Measurements from ENCODE around the gene TNK2. TPM values are rescaled to one million over a fixed set of nuclear protein-coding genes. Genes with fewer than 3 reads are reported as not detected.
"Not testable (repeated sequence)": the region's sequence is repeated elsewhere in the genome, so short reads cannot be mapped to it uniquely, and the experiment has no call there.

Gene TNK2
- total RNA-seq, 1 donor from 2014 or later: 39.1 TPM

- H3K4me1 Mint-ChIP-seq (ENCODE audit: low read depth, unreplicated experiment): no peaks in the 10 kb centered on the region
- DNase-seq (ENCODE audit: low read depth) (no peak), FAIRE-seq (no peak)
- Histone ChIP-seq H3K4me3 (ENCODE audit: insufficient read depth, low read depth, low read length) (no peak overlapping the region), H4K20me1 (ENCODE audit: insufficient read depth, low read length) (no peaks in the 10 kb centered on the region), H3K4me2 (ENCODE audit: low read length) (no peak overlapping the region), H3K27me3 (ENCODE audit: insufficient read depth, low read length) (peaks cover 5% of the 10 kb centered on the region), H3K9me3 (ENCODE audit: insufficient read depth, low read depth, low read length) (no peaks in the 10 kb centered on the region), H3K27ac (ENCODE audit: low read depth, low read length) (no peak overlapping the region), H3K9ac (ENCODE audit: low read length) (no peak overlapping the region), H2AFZ (ENCODE audit: low read depth, low read length) (no peak overlapping the region), H3K36me3 (ENCODE audit: insufficient read depth, low read length) (no peaks in the 10 kb centered on the region), H3K79me2 (ENCODE audit: insufficient read depth, low read length) (no peaks in the 10 kb centered on the region), H3K4me1 (ENCODE audit: insufficient read depth, low read length) (no peaks in the 10 kb centered on the region)
- H3K27ac Mint-ChIP-seq (ENCODE audit: unreplicated experiment): no peak overlapping the region
- H3K36me3 Mint-ChIP-seq (ENCODE audit: low read depth, unreplicated experiment): no peaks in the 10 kb centered on the region
- H3K27me3 Mint-ChIP-seq (ENCODE audit: low read depth, unreplicated experiment): peaks cover 40% of the 10 kb centered on the region
- TF ChIP-seq CTCF (IDR thresholded peaks at IDR 0.05; ENCODE audit: insufficient read depth, low read depth, low read length) (no peak), EZH2 (IDR thresholded peaks at IDR 0.05; ENCODE audit: insufficient read depth, low read length) (no peak)
- no peaks in the 10 kb centered on the region for H3K9me3 Mint-ChIP-seq (ENCODE audit: unreplicated experiment)
- H3K4me3 Mint-ChIP-seq (ENCODE audit: unreplicated experiment): no peak overlapping the region
Measured at GRCh38 chr3:195818301-195818700, 90.0 kb downstream of the TNK2 start.

- H3K4me1 ChIP-seq (ENCODE audit: insufficient read depth, low read length): no peaks in the 10 kb centered on the region
- no peak overlapping the region for H3K27ac ChIP-seq (ENCODE audit: low read depth, low read length)
- Mint-ChIP-seq H3K9me3 (ENCODE audit: unreplicated experiment) (no peaks in the 10 kb centered on the region), H3K27me3 (ENCODE audit: low read depth, unreplicated experiment) (peaks cover 37% of the 10 kb centered on the region), H3K4me3 (ENCODE audit: unreplicated experiment) (no peak overlapping the region), H3K4me1 (ENCODE audit: low read depth, unreplicated experiment) (no peaks in the 10 kb centered on the region), H3K36me3 (ENCODE audit: low read depth, unreplicated experiment) (no peaks in the 10 kb centered on the region), H3K27ac (ENCODE audit: unreplicated experiment) (no peak overlapping the region)
- no peaks in the 10 kb centered on the region for H3K36me3 ChIP-seq (ENCODE audit: insufficient read depth, low read length)
- H3K4me3 ChIP-seq (ENCODE audit: insufficient read depth, low read depth, low read length): no peak overlapping the region
- H3K79me2 ChIP-seq (ENCODE audit: insufficient read depth, low read length): no peaks in the 10 kb centered on the region
- H3K9ac ChIP-seq (ENCODE audit: low read length): no peak overlapping the region
- H2AFZ ChIP-seq (ENCODE audit: low read depth, low read length): no peak overlapping the region
- no peaks in the 10 kb centered on the region for H4K20me1 ChIP-seq (ENCODE audit: insufficient read depth, low read length)
- H3K4me2 ChIP-seq (ENCODE audit: low read length): no peak overlapping the region
- no peaks in the 10 kb centered on the region for H3K9me3 ChIP-seq (ENCODE audit: insufficient read depth, low read depth, low read length)
- TF ChIP-seq CTCF (IDR thresholded peaks at IDR 0.05; ENCODE audit: insufficient read depth, low read depth, low read length) (no peak), EZH2 (IDR thresholded peaks at IDR 0.05; ENCODE audit: insufficient read depth, low read length) (no peak)
- FAIRE-seq: no peak
- H3K27me3 ChIP-seq (ENCODE audit: insufficient read depth, low read length): peaks cover 5% of the 10 kb centered on the region
- DNase-seq (ENCODE audit: low read depth): no peak
Measured at GRCh38 chr3:195817578-195818135, 90.7 kb downstream of the TNK2 start.

GRCh38 chr3:195816276-195816913 is 92.0 kb downstream of the TNK2 start:
- not testable (repeated sequence) for H3K4me3 Mint-ChIP-seq (ENCODE audit: unreplicated experiment); H3K79me2 ChIP-seq (ENCODE audit: insufficient read depth, low read length); H3K9me3 ChIP-seq (ENCODE audit: insufficient read depth, low read depth, low read length); H3K4me1 Mint-ChIP-seq (ENCODE audit: low read depth, unreplicated experiment); H3K9ac ChIP-seq (ENCODE audit: low read length); H2AFZ ChIP-seq (ENCODE audit: low read depth, low read length); H3K27me3 ChIP-seq (ENCODE audit: insufficient read depth, low read length); DNase-seq (ENCODE audit: low read depth); H3K9me3 Mint-ChIP-seq (ENCODE audit: unreplicated experiment); H3K36me3 ChIP-seq (ENCODE audit: insufficient read depth, low read length); FAIRE-seq; H3K27ac ChIP-seq (ENCODE audit: low read depth, low read length); H3K4me1 ChIP-seq (ENCODE audit: insufficient read depth, low read length); H3K4me3 ChIP-seq (ENCODE audit: insufficient read depth, low read depth, low read length); H3K36me3 Mint-ChIP-seq (ENCODE audit: low read depth, unreplicated experiment); H3K27ac Mint-ChIP-seq (ENCODE audit: unreplicated experiment); H3K4me2 ChIP-seq (ENCODE audit: low read length); H4K20me1 ChIP-seq (ENCODE audit: insufficient read depth, low read length)
- H3K27me3 Mint-ChIP-seq (ENCODE audit: low read depth, unreplicated experiment): peaks cover 33% of the 10 kb centered on the region
